Measurements from ENCODE around the gene NEIL3.

The NEIL3 gene

DNA sequence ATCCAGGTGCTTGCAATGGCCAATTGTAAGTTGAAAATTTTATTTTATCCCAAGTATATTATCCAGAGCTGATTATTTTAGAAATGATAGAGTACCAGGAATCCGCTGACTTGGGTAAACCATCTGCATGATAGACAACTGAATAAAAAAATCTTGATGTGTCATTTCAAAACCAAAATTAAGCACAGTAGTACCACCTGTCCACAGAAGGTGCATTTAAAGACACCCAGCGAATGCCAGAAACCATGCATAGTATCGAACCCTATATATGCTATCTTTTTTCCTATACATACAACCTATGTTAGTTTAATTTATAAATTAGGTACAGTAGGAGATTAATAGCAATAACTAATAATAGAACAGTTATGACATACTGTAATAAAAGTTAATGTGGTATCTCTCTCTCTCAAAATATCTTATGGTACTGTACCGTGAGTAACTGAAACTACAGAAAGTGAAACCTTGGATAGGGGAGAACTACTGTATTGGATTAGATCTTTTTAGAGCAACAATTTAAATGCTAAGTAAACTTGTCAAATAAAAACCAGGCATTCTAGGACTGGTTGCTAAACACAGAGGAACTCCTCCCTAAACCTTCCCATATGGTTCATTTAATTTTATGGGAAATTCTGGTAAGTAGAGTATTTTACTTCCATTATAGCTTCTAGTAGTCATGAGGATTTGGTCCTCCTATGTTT lies 6.2 kb downstream of the NEIL3 start:
- Histone ChIP-seq H3K4me1 (ENCODE audit: insufficient read depth, low read length) (no peaks in the 10 kb centered on the region), H3K9ac (ENCODE audit: low read depth, low read length) (no peak overlapping the region), H3K9me3 (ENCODE audit: control insufficient read depth, insufficient read depth, low read length) (no peaks in the 10 kb centered on the region), H3K36me3 (ENCODE audit: insufficient read depth, low read length) (no peaks in the 10 kb centered on the region)

DNA sequence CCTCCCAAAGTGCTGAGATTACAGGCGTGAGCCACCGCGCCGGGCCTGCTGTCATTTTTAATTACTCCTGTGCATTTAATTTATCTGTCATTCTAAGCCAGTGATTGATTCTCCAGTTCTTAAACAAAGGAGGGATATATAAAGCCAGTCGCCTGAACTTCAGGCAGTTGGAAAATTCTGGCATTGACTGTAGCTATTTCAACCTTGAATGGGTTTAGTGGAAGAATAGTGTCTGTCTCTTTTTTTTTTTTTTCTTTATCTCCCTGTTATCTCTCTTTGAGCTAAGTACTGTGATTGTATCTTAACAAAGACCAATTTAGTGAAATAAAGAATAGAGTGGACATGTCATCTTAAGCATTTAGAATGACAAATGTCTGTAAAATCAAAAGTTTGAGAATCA lies 11.0 kb downstream of the NEIL3 start:
- Histone ChIP-seq H3K4me1 (ENCODE audit: insufficient read depth, low read length) (no peaks in the 10 kb centered on the region), H3K9me3 (ENCODE audit: control insufficient read depth, insufficient read depth, low read length) (no peaks in the 10 kb centered on the region), H3K36me3 (ENCODE audit: insufficient read depth, low read length) (peaks cover 4% of the 10 kb centered on the region; the same call in 1 of the 2 replicates), H3K9ac (ENCODE audit: low read depth, low read length) (no peak overlapping the region)

DNA sequence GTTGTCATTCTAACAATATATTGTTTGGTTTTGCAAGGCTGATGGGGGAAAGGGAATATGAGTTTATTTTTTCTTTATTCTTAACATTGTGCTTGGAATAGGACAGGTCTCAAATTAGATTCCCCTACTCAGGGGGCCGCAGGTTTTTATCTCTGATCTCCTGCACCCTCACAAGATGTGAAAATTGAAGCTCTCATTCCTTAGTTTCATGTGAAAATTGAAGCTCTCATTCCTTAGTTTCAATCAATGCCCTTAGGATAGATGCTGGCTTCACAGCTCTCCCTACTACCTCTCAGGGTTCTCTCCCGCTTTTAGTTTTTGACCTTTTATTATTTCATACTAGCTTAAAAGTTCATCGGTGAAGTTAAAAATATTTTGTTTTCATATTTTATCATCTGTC lies 12.0 kb downstream of the NEIL3 start:
- Histone ChIP-seq H3K4me1 (ENCODE audit: insufficient read depth, low read length) (no peaks in the 10 kb centered on the region), H3K9me3 (ENCODE audit: control insufficient read depth, insufficient read depth, low read length) (no peaks in the 10 kb centered on the region), H3K36me3 (ENCODE audit: insufficient read depth, low read length) (peaks cover 4% of the 10 kb centered on the region; the same call in 1 of the 2 replicates), H3K9ac (ENCODE audit: low read depth, low read length) (no peak overlapping the region)

DNA sequence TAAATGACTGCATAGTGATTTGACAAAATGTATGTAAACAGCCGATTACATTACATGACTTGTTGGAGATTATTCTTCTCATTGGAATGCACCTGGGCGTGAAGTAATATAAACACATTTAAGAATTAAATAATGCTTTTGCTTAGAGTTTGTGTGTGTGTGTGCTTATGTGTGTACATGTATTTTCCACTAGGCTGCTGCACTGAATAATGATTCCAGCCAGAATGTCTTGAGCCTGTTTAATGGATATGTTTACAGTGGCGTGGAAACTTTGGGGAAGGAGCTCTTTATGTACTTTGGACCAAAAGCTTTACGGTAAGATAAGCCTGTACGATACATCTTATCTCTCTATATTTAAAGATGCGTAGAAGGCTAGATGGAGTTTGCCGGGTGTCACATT lies 12.6 kb downstream of the NEIL3 start:
- Histone ChIP-seq H3K4me1 (ENCODE audit: insufficient read depth, low read length) (no peaks in the 10 kb centered on the region), H3K9me3 (ENCODE audit: control insufficient read depth, insufficient read depth, low read length) (no peaks in the 10 kb centered on the region), H3K9ac (ENCODE audit: low read depth, low read length) (no peak overlapping the region), H3K36me3 (ENCODE audit: insufficient read depth, low read length) (peaks cover 4% of the 10 kb centered on the region; the same call in 1 of the 2 replicates)

DNA sequence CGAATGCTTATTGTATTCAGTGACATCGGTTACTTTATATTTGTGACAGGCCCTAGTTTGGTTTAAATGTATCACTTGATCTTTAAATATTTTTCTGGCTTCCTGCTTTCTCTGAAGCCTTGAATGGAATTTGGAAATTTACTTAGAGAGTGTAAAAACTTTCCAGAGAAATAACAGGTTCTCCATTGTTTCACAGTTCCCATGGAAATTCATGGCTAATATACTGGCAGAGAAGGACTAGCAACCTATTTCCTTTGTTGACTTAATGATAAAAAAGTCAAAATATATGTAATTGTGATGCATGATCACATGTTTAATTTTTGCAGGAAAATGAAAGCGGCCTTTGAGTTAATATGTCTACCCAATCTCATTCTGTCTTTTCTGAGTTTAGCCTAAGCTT lies 13.2 kb downstream of the NEIL3 start:
- no peaks in the 10 kb centered on the region for H3K9me3 ChIP-seq (ENCODE audit: control insufficient read depth, insufficient read depth, low read length)
- peaks cover 4% of the 10 kb centered on the region; the same call in 1 of the 2 replicates for H3K36me3 ChIP-seq (ENCODE audit: insufficient read depth, low read length)
- no peaks in the 10 kb centered on the region for H3K4me1 ChIP-seq (ENCODE audit: insufficient read depth, low read length)
- no peak overlapping the region for H3K9ac ChIP-seq (ENCODE audit: low read depth, low read length)

DNA sequence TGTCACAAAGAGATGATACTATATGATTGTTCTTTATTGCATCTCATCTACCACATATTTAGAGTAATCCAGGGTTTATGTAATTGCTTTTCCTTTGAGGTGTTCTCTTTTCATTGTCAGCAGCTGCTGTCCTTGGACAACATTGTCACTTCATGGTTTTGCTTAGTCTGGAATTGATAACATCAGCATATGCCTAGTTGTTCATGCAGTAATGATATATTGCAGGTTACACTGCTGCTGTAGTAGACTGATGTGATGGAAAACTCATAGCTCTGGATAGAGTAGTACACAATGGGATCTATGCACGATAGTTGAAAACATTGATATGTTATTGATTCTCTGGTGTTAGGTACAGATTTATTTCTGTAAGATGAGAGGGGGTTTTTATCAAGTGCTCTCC lies 13.7 kb downstream of the NEIL3 start:
- Histone ChIP-seq H3K36me3 (ENCODE audit: insufficient read depth, low read length) (peaks cover 4% of the 10 kb centered on the region; the same call in 1 of the 2 replicates), H3K9ac (ENCODE audit: low read depth, low read length) (no peak overlapping the region), H3K9me3 (ENCODE audit: control insufficient read depth, insufficient read depth, low read length) (no peaks in the 10 kb centered on the region), H3K4me1 (ENCODE audit: insufficient read depth, low read length) (no peaks in the 10 kb centered on the region)

DNA sequence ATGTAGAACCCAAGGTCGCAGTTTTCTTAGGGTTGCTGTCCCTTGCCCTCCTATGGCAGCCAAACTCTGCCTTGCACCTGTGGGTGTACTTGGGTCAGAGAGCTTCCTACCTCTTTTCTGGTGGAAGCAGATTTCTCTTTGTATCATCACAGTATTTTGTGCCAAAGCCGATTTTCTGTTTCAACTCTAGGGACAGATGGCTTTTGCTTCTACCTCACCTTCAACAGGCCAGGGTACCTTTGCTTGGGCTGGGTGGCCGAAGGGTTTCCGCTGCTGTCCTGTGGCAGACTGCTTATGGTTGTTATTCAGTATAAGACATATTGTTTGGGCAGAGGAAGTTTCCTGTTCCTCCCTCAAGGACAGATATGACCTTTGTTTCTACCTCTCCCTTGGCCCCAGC lies 22.4 kb downstream of the NEIL3 start:
- H3K9ac ChIP-seq (ENCODE audit: low read depth, low read length) = no peak overlapping the region
- H3K9me3 ChIP-seq (ENCODE audit: control insufficient read depth, insufficient read depth, low read length) = 0 out of 2 replicates have a peak, but pooled peaks cover 2% of the 10 kb centered on the region
- no peaks in the 10 kb centered on the region for H3K4me1 ChIP-seq (ENCODE audit: insufficient read depth, low read length)
- H3K36me3 ChIP-seq (ENCODE audit: insufficient read depth, low read length) = 0 out of 2 replicates have a peak, but pooled peaks cover 5% of the 10 kb centered on the region

DNA sequence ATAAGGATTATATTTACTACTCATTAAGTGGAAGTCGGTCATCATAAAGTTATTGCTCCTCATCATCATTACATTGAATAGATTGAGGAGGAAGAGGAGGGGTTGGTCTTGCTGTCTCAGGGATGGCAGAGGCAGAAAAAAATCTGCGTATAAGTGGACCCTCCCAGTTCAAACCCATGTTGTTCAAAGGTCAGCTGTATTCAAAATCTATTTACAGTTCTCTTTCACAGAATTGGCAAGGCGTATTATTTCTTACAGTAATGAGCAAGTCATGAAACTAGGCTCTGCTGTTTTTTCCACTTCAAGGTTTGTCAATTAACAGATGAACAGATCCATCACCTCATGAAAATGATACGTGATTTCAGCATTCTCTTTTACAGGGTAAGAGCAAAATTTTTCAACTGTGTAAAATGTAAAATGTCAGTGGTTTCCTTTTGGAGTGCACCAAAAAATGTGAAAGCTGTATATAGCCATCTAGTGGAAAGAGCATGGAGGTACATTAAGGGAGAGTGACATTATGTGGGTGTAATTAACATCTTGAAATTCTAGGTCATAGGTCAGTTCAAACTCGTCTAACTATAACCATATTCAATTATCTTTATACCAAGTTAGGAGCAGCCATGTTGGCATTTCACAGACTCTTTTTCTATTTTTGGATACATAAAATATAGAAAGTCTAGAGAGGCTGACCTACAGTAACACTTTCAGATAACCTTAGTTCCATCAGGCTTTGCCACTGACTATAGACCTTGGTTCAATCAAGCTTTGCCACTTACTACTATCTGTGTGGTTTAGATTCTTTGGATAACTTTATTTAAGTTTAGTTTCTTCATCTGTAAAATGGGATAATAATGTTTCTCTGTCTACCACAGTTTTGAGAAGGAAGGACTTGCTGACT lies 30.1 kb downstream of the NEIL3 start:
- H3K4me1 ChIP-seq (ENCODE audit: insufficient read depth, low read length) = no peaks in the 10 kb centered on the region
- H3K9ac ChIP-seq (ENCODE audit: low read depth, low read length) = no peak overlapping the region
- H3K36me3 ChIP-seq (ENCODE audit: insufficient read depth, low read length) = 0 out of 2 replicates have a peak, but pooled peaks cover 5% of the 10 kb centered on the region
- H3K9me3 ChIP-seq (ENCODE audit: control insufficient read depth, insufficient read depth, low read length) = no peaks in the 10 kb centered on the region

DNA sequence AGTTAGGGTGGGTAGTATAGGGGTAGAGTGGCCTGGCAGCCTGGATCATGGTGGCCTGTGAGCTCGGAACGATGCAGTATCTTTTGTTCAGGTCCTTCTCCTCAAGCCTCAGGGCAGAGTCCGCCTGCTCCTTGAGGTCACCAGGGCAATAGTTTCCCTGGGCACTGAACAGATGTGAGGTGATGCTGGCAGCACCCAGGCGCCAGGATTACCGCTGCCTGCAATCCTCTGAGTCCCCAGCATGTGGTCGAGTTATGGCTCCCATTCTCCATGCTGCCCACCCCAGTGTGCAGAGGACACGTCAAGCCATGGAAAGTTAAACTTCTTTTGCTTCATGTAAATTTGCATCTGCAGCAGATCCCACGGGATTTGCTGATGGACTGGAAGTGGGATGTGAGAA lies 38.7 kb downstream of the NEIL3 start:
- Histone ChIP-seq H3K36me3 (ENCODE audit: insufficient read depth, low read length) (no peaks in the 10 kb centered on the region; the same call in 1 of the 2 replicates), H3K9me3 (ENCODE audit: control insufficient read depth, insufficient read depth, low read length) (no peaks in the 10 kb centered on the region)

DNA sequence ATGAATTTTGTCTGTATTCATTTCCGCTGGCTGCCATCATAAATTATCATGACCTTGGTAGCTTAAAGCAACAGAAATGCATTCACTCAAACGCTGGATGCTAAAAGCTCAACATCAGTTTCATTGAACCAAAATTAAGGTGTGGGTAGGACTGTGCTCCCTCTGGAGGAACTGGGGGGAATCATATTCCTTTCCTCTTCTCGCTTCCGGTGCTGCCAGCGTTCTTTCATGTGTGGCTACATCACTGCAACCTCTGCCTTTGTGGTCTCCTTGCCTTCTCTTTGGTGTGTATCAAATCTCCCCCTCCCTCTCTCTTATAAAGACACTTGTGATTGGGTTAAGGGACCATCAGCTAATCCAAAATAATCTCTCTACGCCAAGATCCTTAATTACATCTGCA lies 39.5 kb downstream of the NEIL3 start:
- Histone ChIP-seq H3K4me1 (ENCODE audit: insufficient read depth, low read length) (no peaks in the 10 kb centered on the region), H3K9me3 (ENCODE audit: control insufficient read depth, insufficient read depth, low read length) (no peaks in the 10 kb centered on the region), H3K36me3 (ENCODE audit: insufficient read depth, low read length) (no peaks in the 10 kb centered on the region; the same call in none of the 2 replicates), H3K9ac (ENCODE audit: low read depth, low read length) (no peak overlapping the region)

More for the DNA sequence above, 38.7 kb downstream of the NEIL3 start:
- no peak overlapping the region for H3K9ac ChIP-seq (ENCODE audit: low read depth, low read length)
- H3K4me1 ChIP-seq (ENCODE audit: insufficient read depth, low read length) = no peaks in the 10 kb centered on the region

DNA sequence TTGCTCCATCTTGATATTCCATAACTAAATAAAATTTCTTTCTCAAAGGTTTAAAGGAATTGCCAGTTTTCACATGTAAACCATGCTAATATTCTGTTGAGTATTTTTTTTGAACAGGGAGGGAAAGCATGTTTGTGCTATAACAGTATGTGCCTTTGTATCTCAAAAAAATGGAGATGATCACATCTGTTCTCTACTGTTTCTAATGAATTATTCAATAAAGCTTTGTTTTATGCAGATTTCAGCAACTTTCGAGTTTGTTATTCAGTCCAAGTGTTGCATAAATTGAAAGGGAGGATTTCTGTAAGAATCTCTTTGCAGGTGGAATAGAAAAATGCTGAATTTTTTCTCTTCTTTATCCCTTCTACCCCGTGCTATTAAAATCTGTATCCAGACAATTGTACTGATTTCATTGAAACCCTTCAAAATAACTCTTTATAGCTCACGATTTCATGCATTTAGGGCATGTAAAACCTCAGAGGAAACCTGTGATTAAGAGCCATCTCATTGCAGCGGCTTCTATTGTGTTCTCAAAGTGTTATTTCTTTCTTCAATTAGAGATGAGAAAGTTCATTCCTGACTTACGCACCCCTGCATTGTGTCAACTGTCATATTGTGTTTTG lies 42.1 kb downstream of the NEIL3 start:
- Histone ChIP-seq H3K36me3 (ENCODE audit: insufficient read depth, low read length) (no peaks in the 10 kb centered on the region; the same call in none of the 2 replicates), H3K9ac (ENCODE audit: low read depth, low read length) (no peak overlapping the region), H3K4me1 (ENCODE audit: insufficient read depth, low read length) (no peaks in the 10 kb centered on the region), H3K9me3 (ENCODE audit: control insufficient read depth, insufficient read depth, low read length) (no peaks in the 10 kb centered on the region)

DNA sequence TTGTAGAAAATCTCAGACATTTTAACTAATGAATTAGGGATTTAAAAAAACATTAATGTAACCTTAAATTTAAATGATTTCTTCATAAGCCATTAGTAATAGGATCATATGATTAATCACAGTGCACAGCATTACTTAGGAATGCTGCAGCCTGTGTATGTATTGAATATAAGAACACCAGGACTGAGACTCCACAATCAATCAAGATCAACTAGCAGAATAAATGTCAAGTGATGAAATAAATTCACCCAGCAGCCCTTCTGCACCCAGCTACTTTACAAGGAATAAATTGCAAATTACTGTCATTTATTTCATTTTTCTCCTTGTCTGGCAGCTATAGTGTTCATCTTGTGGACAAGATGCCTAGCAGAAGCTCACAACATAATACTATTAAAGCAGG lies 46.5 kb downstream of the NEIL3 start:
- H3K36me3 ChIP-seq (ENCODE audit: insufficient read depth, low read length) = no peaks in the 10 kb centered on the region; the same call in 1 of the 2 replicates
- no peak overlapping the region for H3K9ac ChIP-seq (ENCODE audit: low read depth, low read length)
- H3K4me1 ChIP-seq (ENCODE audit: insufficient read depth, low read length) = no peaks in the 10 kb centered on the region
- H3K9me3 ChIP-seq (ENCODE audit: control insufficient read depth, insufficient read depth, low read length) = no peaks in the 10 kb centered on the region

DNA sequence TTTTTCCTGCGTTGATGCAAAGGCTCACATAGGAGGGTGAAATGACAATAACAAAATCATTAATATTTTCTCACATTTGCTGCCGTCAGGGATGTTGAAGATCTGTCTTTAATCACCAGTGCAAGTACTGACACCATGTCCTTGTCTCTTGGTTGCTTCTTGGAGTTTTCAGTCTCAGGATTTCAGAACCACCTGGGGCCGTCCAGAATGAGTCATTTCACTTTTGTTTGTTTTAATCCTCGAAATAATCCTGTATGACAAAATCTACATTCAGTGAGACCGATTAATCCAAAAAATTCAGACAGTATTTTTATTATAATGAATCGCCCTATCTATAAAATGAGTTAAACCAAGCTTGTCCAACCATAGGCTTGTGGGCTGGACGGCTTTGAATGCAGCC lies 47.2 kb downstream of the NEIL3 start:
- Histone ChIP-seq H3K36me3 (ENCODE audit: insufficient read depth, low read length) (no peaks in the 10 kb centered on the region; the same call in 1 of the 2 replicates), H3K4me1 (ENCODE audit: insufficient read depth, low read length) (no peaks in the 10 kb centered on the region), H3K9ac (ENCODE audit: low read depth, low read length) (no peak overlapping the region), H3K9me3 (ENCODE audit: control insufficient read depth, insufficient read depth, low read length) (no peaks in the 10 kb centered on the region)

DNA sequence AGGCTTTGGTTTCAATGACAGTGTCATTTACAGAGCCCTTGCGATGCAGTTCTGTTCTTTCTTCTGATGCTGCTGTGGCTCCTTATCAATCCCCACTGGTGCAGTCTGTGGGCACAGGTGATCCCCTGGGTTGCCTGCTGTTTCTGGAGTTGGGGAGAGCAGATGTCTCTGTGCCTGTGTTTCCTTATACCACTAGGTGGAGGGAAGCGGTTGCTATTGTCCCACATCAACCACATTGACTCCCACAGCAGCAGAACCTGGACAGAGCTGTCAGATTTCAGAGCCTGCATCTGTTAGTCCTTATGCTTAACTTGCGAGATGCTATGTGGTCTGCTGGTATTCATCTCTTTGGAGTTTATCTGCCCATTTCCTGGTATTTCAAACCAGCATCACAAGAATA lies 57.7 kb downstream of the NEIL3 start:
- 0 out of 2 replicates have a peak, but pooled peaks cover 3% of the 10 kb centered on the region for H3K36me3 ChIP-seq (ENCODE audit: insufficient read depth, low read length)
- H3K9ac ChIP-seq (ENCODE audit: low read depth, low read length) = no peak overlapping the region
- H3K9me3 ChIP-seq (ENCODE audit: control insufficient read depth, insufficient read depth, low read length) = no peaks in the 10 kb centered on the region
- no peaks in the 10 kb centered on the region for H3K4me1 ChIP-seq (ENCODE audit: insufficient read depth, low read length)

Measured in ES-I3 (cell line).